ENCODE data around the gene IFNAR1. TPM values are rescaled to one million over a fixed set of nuclear protein-coding genes. Genes with fewer than 3 reads are reported as not detected.

IFNAR1 gene
- total and polyA plus RNA-seq, 2 experiments from 2014 or later: 14.0 to 18.7 TPM

DNA sequence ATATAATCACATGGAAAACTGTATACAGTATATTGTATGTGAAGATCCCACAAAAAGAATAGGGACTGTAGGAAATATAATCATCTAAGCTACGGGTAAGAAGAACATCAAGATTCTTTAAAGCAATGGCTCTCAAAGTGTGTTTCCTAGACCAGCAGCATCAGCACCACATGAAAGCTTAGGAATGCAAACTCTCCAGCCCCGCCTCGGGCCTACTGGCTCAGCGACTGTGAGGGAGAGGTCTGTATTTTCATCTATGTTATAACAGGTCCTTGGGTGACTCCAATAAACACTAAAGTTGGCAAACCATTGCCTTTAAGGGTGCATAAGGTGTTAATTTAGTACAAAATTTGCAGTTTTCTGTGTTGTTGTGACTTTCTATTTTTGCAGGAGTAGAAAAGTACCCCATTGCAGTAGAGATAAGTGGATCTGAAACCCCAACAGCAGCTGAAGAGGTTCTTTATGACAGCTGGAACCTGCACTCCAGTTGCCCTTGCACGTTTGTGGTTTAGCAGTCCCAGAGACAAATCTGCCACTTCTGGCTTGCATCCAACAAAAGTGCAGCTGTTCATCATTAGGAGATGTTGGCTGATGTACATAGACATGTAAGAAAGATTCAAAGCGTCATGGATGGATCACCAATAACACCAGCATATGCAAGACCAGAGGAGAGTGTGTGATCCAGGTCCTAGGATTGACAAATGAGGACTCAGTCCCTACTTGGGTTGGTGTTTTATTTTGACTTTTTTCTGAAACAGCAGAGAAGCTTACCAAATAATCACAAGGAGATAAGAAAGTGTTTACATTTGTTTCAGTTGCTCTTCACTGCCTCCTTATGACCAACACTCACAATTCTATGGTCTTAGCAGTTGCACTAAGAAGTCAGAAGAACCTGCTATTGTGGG is 15.9 kb upstream of the IFNAR1 start:
- Histone ChIP-seq H4K20me1 (replicated peaks; ENCODE audit: insufficient read depth) (no peaks in the 10 kb centered on the region), H2AFZ (no peak overlapping the region), H3K27ac (ENCODE audit: low read depth) (no peak overlapping the region), H3K79me2 (replicated peaks; ENCODE audit: insufficient read depth) (no peaks in the 10 kb centered on the region), H3K4me1 (ENCODE audit: insufficient read depth) (no peaks in the 10 kb centered on the region), H3K36me3 (ENCODE audit: insufficient read depth) (no peaks in the 10 kb centered on the region), H3K9me2 (ENCODE audit: insufficient read depth) (no peaks in the 10 kb centered on the region), H3F3A (replicated peaks; ENCODE audit: low read depth) (no peaks in the 10 kb centered on the region), H3K4me2 (no peak overlapping the region), H3K4me3 (no peak overlapping the region), H3K27me3 (ENCODE audit: insufficient read depth) (no peaks in the 10 kb centered on the region)
- Mint-ChIP-seq H3K4me3 (no peak overlapping the region), H3K36me3 (ENCODE audit: low read depth) (no peaks in the 10 kb centered on the region), H3K27me3 (ENCODE audit: insufficient read depth, low read depth, poor library complexity) (no peaks in the 10 kb centered on the region), H3K4me1 (no peaks in the 10 kb centered on the region), H3K9me3 (no peaks in the 10 kb centered on the region), H3K27ac (no peak overlapping the region)
- ATAC-seq: no peak
- no peak for TF ChIP-seq NANOG (IDR thresholded peaks at IDR 0.05; ENCODE audit: borderline replicate concordance)
- TF ChIP-seq, protein P1, sequence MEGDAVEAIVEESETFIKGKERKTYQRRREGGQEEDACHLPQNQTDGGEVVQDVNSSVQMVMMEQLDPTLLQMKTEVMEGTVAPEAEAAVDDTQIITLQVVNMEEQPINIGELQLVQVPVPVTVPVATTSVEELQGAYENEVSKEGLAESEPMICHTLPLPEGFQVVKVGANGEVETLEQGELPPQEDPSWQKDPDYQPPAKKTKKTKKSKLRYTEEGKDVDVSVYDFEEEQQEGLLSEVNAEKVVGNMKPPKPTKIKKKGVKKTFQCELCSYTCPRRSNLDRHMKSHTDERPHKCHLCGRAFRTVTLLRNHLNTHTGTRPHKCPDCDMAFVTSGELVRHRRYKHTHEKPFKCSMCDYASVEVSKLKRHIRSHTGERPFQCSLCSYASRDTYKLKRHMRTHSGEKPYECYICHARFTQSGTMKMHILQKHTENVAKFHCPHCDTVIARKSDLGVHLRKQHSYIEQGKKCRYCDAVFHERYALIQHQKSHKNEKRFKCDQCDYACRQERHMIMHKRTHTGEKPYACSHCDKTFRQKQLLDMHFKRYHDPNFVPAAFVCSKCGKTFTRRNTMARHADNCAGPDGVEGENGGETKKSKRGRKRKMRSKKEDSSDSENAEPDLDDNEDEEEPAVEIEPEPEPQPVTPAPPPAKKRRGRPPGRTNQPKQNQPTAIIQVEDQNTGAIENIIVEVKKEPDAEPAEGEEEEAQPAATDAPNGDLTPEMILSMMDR (conservative IDR thresholded peaks at IDR 0.05; ENCODE audit: low read depth in 2 of 2): peak in 1 of 2 experiments; percentile 15; a peak in 1 of 4 replicates
- no peak for DNase-seq (ENCODE audit: low spot score)

DNA sequence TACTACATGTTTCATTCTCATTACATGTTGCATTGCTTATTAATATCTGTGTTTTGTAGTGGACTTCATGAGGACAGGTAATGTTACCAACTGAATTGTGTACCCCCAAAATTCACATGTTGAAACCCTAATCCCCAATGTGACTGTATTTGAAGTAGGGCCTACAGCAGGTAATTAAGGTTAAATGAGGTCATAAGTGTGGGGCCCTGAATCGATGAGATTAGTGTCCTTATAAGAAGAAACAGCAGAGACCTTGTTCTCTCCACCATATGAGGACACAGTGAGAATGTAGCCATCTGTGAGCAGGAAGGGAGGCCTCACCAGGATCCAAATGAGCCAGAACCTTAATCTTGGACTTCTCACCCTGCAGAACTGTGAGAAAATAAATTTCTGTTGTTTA is 15.0 kb upstream of the IFNAR1 start:
- Histone ChIP-seq H3F3A (replicated peaks; ENCODE audit: low read depth) (no peaks in the 10 kb centered on the region), H3K27ac (ENCODE audit: low read depth) (no peak overlapping the region), H3K4me3 (no peak overlapping the region), H3K27me3 (ENCODE audit: insufficient read depth) (no peaks in the 10 kb centered on the region), H3K9me2 (ENCODE audit: insufficient read depth) (no peaks in the 10 kb centered on the region), H2AFZ (no peak overlapping the region), H3K79me2 (replicated peaks; ENCODE audit: insufficient read depth) (no peaks in the 10 kb centered on the region), H3K4me2 (no peak overlapping the region), H3K4me1 (ENCODE audit: insufficient read depth) (no peaks in the 10 kb centered on the region), H4K20me1 (replicated peaks; ENCODE audit: insufficient read depth) (no peaks in the 10 kb centered on the region), H3K36me3 (ENCODE audit: insufficient read depth) (no peaks in the 10 kb centered on the region)
- ATAC-seq (no peak), DNase-seq (ENCODE audit: low spot score) (no peak)
- Mint-ChIP-seq H3K36me3 (ENCODE audit: low read depth) (no peaks in the 10 kb centered on the region), H3K27me3 (ENCODE audit: insufficient read depth, low read depth, poor library complexity) (no peaks in the 10 kb centered on the region), H3K4me1 (no peaks in the 10 kb centered on the region), H3K27ac (no peak overlapping the region), H3K9me3 (no peaks in the 10 kb centered on the region), H3K4me3 (no peak overlapping the region)
- TF ChIP-seq, protein P2, sequence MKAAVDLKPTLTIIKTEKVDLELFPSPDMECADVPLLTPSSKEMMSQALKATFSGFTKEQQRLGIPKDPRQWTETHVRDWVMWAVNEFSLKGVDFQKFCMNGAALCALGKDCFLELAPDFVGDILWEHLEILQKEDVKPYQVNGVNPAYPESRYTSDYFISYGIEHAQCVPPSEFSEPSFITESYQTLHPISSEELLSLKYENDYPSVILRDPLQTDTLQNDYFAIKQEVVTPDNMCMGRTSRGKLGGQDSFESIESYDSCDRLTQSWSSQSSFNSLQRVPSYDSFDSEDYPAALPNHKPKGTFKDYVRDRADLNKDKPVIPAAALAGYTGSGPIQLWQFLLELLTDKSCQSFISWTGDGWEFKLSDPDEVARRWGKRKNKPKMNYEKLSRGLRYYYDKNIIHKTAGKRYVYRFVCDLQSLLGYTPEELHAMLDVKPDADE (IDR thresholded peaks at IDR 0.05): no peak
- TF ChIP-seq CREB1 (CRISPR knock-in tag; IDR thresholded peaks at IDR 0.05; ENCODE audit: low read depth) (no peak), ZNF331 (CRISPR knock-in tag; IDR thresholded peaks at IDR 0.05; ENCODE audit: low read depth) (no peak), POLR2AphosphoS5 (IDR thresholded peaks at IDR 0.05; ENCODE audit: low read depth) (no peak), NANOG (IDR thresholded peaks at IDR 0.05; ENCODE audit: borderline replicate concordance) (no peak), EZH2phosphoT487 (IDR thresholded peaks at IDR 0.05; ENCODE audit: unreplicated experiment) (no peak), JUNB (IDR thresholded peaks at IDR 0.05; ENCODE audit: unreplicated experiment) (no peak), STAT1 (IDR thresholded peaks at IDR 0.05; ENCODE audit: unreplicated experiment) (no peak)
- TF ChIP-seq, protein P3, sequence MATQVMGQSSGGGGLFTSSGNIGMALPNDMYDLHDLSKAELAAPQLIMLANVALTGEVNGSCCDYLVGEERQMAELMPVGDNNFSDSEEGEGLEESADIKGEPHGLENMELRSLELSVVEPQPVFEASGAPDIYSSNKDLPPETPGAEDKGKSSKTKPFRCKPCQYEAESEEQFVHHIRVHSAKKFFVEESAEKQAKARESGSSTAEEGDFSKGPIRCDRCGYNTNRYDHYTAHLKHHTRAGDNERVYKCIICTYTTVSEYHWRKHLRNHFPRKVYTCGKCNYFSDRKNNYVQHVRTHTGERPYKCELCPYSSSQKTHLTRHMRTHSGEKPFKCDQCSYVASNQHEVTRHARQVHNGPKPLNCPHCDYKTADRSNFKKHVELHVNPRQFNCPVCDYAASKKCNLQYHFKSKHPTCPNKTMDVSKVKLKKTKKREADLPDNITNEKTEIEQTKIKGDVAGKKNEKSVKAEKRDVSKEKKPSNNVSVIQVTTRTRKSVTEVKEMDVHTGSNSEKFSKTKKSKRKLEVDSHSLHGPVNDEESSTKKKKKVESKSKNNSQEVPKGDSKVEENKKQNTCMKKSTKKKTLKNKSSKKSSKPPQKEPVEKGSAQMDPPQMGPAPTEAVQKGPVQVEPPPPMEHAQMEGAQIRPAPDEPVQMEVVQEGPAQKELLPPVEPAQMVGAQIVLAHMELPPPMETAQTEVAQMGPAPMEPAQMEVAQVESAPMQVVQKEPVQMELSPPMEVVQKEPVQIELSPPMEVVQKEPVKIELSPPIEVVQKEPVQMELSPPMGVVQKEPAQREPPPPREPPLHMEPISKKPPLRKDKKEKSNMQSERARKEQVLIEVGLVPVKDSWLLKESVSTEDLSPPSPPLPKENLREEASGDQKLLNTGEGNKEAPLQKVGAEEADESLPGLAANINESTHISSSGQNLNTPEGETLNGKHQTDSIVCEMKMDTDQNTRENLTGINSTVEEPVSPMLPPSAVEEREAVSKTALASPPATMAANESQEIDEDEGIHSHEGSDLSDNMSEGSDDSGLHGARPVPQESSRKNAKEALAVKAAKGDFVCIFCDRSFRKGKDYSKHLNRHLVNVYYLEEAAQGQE (IDR thresholded peaks at IDR 0.05; ENCODE audit: unreplicated experiment): no peak
- TF ChIP-seq, protein P1 (conservative IDR thresholded peaks at IDR 0.05; ENCODE audit: low read depth in 2 of 2): no peak
